Neural progenitor cell (in vitro differentiated cells): Measurements from ENCODE around the gene LSM14B.

Source experiments
- CTCF ChIP-seq: fragments of 200-600 bp; sonication (generic); IDR thresholded peaks from 2 replicates; pipeline ENCODE4 v1.5.1; 2017; ENCODE audit warnings: antibody characterized with exemption, mild to moderate bottlenecking
- EZH2 ChIP-seq: fragments of 200-600 bp; sonication (generic); IDR thresholded peaks from 2 replicates; pipeline ENCODE4 v1.6.1; 2017; ENCODE audit warnings: antibody characterized with exemption, mild to moderate bottlenecking, moderate library complexity

- TF ChIP-seq EZH2 (no peak), CTCF (no peak)
These were observed 33.8 kb upstream of the LSM14B start for GRCh38 chr20:62088258-62089127.
